ENCODE measurements around the gene VWA5B2. TPM values are rescaled to one million over a fixed set of nuclear protein-coding genes. Genes with fewer than 3 reads are reported as not detected.

VWA5B2 gene
- total RNA-seq, 4 donors from 2014 or later: 0.83 to 9.1 (median 6.9) TPM

DNA sequence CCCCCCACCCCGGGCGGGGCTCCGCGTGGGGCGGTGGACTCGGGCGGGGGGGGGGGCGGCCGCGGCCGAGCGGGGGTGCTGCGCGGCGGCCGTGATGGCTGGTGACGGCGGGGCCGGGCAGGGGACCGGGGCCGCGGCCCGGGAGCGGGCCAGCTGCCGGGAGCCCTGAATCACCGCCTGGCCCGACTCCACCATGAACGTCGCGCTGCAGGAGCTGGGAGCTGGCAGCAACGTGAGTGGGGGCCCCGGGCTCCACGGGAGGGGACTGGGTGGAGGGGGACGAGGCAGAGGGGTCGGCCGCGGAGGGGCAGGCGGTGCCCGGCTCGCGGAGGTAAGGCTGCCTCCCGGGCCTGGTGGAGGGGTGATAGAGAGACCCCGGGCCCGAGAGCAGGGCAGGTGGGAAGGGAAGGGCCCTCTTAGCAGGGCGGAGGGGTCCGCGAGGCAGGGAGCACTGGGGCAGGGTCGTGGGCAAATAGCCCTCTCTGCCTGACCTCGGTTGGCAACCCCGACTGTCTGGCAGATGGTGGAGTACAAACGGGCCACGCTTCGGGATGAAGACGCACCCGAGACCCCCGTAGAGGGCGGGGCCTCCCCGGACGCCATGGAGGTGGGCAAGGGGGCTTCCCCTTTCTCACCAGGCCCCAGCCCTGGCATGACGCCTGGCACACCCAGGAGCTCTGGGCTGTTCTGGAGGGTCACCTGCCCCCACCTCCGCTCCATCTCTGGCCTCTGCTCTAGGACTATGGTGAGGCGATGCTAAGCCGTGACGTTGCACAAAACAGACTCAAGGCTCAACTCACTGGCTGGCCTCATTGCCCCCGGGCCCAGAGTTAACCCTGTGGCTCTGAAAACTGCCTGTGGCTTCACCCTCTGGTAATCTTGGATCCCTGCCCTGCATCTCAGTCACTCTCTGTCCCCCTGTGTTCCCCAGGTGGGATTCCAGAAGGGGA is 46.9 kb downstream of the VWA5B2 start, which contains the start of gene ECE2:
TSS of gene ECE2 (plus strand) at position 62 of the 950 bp plus-strand sequence. CDS start at position 194, 132 bp downstream.
- Histone ChIP-seq H3K4me3 (no peak within 1 kb of the TSS), H3K27me3 (peaks cover 0 to 14% of the 10 kb centered on the region in 2 donors), H3K36me3 (no peaks in the 10 kb centered on the region), H3K27ac (no peak within 1 kb of the TSS), H3K9me3 (no peaks in the 10 kb centered on the region), H3K4me1 (no peaks in the 10 kb centered on the region)
- TF ChIP-seq, protein P1, sequence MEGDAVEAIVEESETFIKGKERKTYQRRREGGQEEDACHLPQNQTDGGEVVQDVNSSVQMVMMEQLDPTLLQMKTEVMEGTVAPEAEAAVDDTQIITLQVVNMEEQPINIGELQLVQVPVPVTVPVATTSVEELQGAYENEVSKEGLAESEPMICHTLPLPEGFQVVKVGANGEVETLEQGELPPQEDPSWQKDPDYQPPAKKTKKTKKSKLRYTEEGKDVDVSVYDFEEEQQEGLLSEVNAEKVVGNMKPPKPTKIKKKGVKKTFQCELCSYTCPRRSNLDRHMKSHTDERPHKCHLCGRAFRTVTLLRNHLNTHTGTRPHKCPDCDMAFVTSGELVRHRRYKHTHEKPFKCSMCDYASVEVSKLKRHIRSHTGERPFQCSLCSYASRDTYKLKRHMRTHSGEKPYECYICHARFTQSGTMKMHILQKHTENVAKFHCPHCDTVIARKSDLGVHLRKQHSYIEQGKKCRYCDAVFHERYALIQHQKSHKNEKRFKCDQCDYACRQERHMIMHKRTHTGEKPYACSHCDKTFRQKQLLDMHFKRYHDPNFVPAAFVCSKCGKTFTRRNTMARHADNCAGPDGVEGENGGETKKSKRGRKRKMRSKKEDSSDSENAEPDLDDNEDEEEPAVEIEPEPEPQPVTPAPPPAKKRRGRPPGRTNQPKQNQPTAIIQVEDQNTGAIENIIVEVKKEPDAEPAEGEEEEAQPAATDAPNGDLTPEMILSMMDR (IDR thresholded peaks at IDR 0.05): no peak
- no peak for TF ChIP-seq POLR2A (IDR thresholded peaks at IDR 0.05)
- DNase-seq: no peak

DNA sequence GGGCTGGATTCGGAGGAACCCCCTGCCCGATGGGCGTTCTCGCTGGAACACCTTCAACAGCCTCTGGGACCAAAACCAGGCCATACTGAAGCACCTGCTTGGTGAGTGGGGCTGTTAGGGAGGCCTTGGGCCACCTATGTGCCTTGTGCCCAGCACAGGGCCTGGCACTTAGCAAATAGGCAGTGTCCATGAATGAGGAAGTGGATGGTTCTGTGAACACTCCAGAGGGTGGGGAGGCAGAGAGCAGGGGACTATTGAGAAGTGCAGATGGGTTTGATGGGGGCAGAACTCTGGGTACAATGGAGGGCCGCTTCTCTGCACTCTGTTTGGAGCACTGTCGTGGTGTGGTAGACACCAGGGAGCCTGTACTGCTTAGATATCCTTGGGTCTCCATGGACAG is 48.0 kb downstream of the VWA5B2 start:
- H3K9me3 ChIP-seq: no peaks in the 10 kb centered on the region
- no peaks in the 10 kb centered on the region for H3K4me1 ChIP-seq
- peaks cover 0 to 14% of the 10 kb centered on the region in 2 donors for H3K27me3 ChIP-seq
- H3K36me3 ChIP-seq: no peaks in the 10 kb centered on the region
- no peak for DNase-seq
- no peak overlapping the region for H3K4me3 ChIP-seq
- H3K27ac ChIP-seq: no peak overlapping the region
- no peak for TF ChIP-seq POLR2A (IDR thresholded peaks at IDR 0.05)
- TF ChIP-seq, protein P1 (IDR thresholded peaks at IDR 0.05): no peak

DNA sequence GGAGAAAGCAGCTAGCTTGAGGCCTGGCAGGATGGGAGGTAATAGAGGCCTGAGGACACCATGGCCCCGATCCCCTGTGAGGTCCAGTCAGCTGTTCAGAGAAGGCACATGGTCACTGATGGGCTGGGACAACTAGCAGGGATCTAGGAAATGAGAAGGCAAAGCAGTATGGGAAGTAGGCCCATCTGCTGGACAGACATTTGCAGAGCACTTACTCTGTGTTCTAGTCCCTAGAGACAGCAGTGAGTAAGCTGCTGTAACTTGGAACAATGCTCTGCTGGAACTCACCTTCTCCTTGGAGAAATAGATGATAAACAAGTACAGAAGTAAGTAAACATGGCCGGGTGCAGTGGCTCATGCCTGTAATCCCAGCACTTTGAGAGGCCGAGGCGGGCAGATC is 53.6 kb downstream of the VWA5B2 start:
- Histone ChIP-seq H3K27me3 (no peaks in the 10 kb centered on the region), H3K4me1 (no peaks in the 10 kb centered on the region), H3K4me3 (no peak overlapping the region), H3K9me3 (no peaks in the 10 kb centered on the region), H3K36me3 (no peaks in the 10 kb centered on the region), H3K27ac (no peak overlapping the region)
- no peak for TF ChIP-seq POLR2A (IDR thresholded peaks at IDR 0.05)
- TF ChIP-seq, protein P1 (IDR thresholded peaks at IDR 0.05): no peak
- DNase-seq: no peak

DNA sequence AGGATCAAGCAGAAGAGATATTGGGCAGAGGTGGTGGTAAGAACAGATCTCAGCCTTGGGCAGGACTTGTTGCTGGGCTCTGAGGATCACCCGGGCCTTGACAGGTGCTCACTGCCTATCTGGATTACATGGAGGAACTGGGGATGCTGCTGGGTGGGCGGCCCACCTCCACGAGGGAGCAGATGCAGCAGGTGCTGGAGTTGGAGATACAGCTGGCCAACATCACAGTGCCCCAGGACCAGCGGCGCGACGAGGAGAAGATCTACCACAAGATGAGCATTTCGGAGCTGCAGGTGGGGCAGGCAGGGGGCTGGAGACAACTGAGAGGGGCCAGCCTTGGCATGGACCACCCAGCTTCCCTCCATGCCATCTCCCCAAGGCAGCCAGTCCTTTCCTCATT is 54.3 kb downstream of the VWA5B2 start:
- no peaks in the 10 kb centered on the region for H3K4me1 ChIP-seq
- TF ChIP-seq, protein P1 (IDR thresholded peaks at IDR 0.05): no peak
- TF ChIP-seq POLR2A (IDR thresholded peaks at IDR 0.05): no peak
- no peak overlapping the region for H3K27ac ChIP-seq
- H3K9me3 ChIP-seq: no peaks in the 10 kb centered on the region
- no peaks in the 10 kb centered on the region for H3K27me3 ChIP-seq
- H3K4me3 ChIP-seq: no peak overlapping the region
- no peak for DNase-seq
- no peaks in the 10 kb centered on the region for H3K36me3 ChIP-seq

DNA sequence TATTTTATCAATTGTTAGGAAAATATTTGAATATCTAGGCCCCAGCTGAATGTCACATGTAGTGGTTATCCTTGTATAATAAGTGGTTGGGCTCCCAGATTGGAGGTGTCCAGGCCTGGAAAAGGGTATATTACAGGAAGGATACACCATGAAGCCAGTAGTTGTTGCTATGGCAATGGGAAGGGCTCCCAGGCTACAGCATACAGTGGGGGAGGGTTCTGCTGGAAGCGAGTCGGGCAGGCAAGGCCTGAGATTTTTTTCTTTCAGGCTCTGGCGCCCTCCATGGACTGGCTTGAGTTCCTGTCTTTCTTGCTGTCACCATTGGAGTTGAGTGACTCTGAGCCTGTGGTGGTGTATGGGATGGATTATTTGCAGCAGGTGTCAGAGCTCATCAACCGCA is 55.3 kb downstream of the VWA5B2 start:
- Histone ChIP-seq H3K9me3 (no peaks in the 10 kb centered on the region), H3K27me3 (no peaks in the 10 kb centered on the region), H3K27ac (no peak overlapping the region), H3K36me3 (no peaks in the 10 kb centered on the region), H3K4me3 (no peak overlapping the region), H3K4me1 (no peaks in the 10 kb centered on the region)
- TF ChIP-seq, protein P1 (IDR thresholded peaks at IDR 0.05): peak in 3 of 6 experiments; percentile 17 to 31 (median 23)
- no peak for TF ChIP-seq POLR2A (IDR thresholded peaks at IDR 0.05)
- no peak for DNase-seq
